MCF 10A (cell line): ENCODE data around the gene GMDS. TPM values are rescaled to one million over a fixed set of nuclear protein-coding genes. Genes with fewer than 3 reads are reported as not detected.

Source experiments
- BruUV-seq: library from RNA; stranded (reverse); fragments of 400-500 nt; replicated peaks from 2 replicates; lab custom pipeline; 2021; lab: Mats Ljungman, UMichigan
- CTCF ChIA-PET: fragments of 300-600 bp; sonication (Branson Sonifier 250); formaldehyde crosslinking; extraction: SDS; loops from one replicate; lab custom pipeline; 2021; ENCODE audit warnings: antibody characterized with exemption, inconsistent platforms; lab: Yijun Ruan, JAX
- POLR2A ChIA-PET: fragments of 300-600, 350-650 bp; sonication (Branson Sonifier 250); formaldehyde crosslinking; extraction: SDS; loops from one replicate; lab custom pipeline; 2020; ENCODE audit warnings: antibody characterized with exemption, inconsistent platforms; lab: Yijun Ruan, JAX
- DNase-seq: peaks from one replicate; pipeline ENCODE4 v3.0.0-alpha.2; 2018; ENCODE audit not compliant: unreplicated experiment
- H3K27ac Mint-ChIP-seq: one replicate; pipeline ENCODE4 v1.8.0; 2022; ENCODE audit warnings: mild to moderate bottlenecking, low read depth, mixed read lengths; ENCODE audit not compliant: unreplicated experiment
- H3K27me3 Mint-ChIP-seq: one replicate; pipeline ENCODE4 v1.8.0; 2022; ENCODE audit warnings: mixed read lengths; ENCODE audit not compliant: insufficient read depth, unreplicated experiment
- H3K36me3 Mint-ChIP-seq: one replicate; pipeline ENCODE4 v1.8.0; 2022; ENCODE audit warnings: mild to moderate bottlenecking, moderate library complexity, mixed read lengths; ENCODE audit not compliant: insufficient read depth, unreplicated experiment
- H3K4me1 Mint-ChIP-seq: one replicate; pipeline ENCODE4 v1.8.0; 2022; ENCODE audit warnings: mixed read lengths; ENCODE audit not compliant: insufficient read depth, unreplicated experiment
- H3K4me3 Mint-ChIP-seq: one replicate; pipeline ENCODE4 v1.8.0; 2022; ENCODE audit warnings: mild to moderate bottlenecking, moderate library complexity, mixed read lengths; ENCODE audit not compliant: unreplicated experiment
- H3K9me3 Mint-ChIP-seq: one replicate; pipeline ENCODE4 v1.8.0; 2022; ENCODE audit warnings: mixed read lengths; ENCODE audit not compliant: unreplicated experiment
- intact Hi-C: fragments of 100-400 bp; cut with micrococcal nuclease; formaldehyde crosslinking; loops from 2 replicates; pipeline ENCODE4 v1.14.1; 2022
- total RNA-seq: library from RNA; stranded (reverse); gene quantifications from 2 replicates; pipeline ENCODE4 v1.2.3, GENCODE V29; 2022
- TF ChIP-seq, protein P1 (sequence below): fragments of 200-600 bp; IDR thresholded peaks from one replicate; pipeline ENCODE4 v1.8.0; 2022; ENCODE audit warnings: antibody characterized with exemption, mild to moderate bottlenecking; ENCODE audit not compliant: unreplicated experiment

The GMDS gene
- total RNA-seq, 1 experiment from 2014 or later = 24.9 TPM

DNA sequence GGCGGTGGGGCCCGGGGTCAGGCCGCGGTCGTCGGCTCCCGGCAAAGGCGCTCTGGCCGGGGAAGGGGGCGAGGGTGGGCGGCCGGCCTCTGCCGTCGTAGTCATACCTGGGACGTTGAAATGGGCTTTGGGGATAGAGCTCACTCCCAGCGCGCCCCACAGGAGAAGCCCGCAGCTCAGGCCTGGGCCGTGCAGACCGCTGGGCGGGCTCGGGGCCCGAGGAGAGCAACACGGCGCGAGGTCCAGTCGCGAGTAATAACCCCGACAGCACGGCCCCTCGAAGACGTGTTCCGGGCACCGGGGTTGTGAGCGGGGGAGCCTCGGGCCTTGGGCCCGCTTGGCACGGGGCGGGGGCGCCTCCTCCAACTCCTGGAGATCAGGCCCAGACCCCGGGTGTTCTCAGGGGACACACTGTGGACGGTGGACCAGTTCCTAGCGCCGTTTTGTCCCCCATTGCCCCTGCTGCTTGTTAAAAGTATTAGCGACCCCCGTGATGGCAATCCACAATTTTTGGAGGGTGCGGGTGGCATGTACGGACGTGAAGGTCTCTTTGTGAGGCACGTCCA lies 624.8 kb downstream of the GMDS start:
- ChIA-PET POLR2A (no interaction called here), CTCF (interaction anchor here (0.6 kb wide), 1 partner anchor 65 kb away, joined by 3 read pairs; no protein-coding TSS in a partner anchor)
- TF ChIP-seq, protein P1, sequence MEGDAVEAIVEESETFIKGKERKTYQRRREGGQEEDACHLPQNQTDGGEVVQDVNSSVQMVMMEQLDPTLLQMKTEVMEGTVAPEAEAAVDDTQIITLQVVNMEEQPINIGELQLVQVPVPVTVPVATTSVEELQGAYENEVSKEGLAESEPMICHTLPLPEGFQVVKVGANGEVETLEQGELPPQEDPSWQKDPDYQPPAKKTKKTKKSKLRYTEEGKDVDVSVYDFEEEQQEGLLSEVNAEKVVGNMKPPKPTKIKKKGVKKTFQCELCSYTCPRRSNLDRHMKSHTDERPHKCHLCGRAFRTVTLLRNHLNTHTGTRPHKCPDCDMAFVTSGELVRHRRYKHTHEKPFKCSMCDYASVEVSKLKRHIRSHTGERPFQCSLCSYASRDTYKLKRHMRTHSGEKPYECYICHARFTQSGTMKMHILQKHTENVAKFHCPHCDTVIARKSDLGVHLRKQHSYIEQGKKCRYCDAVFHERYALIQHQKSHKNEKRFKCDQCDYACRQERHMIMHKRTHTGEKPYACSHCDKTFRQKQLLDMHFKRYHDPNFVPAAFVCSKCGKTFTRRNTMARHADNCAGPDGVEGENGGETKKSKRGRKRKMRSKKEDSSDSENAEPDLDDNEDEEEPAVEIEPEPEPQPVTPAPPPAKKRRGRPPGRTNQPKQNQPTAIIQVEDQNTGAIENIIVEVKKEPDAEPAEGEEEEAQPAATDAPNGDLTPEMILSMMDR = no peak
- Mint-ChIP-seq H3K36me3 (no peaks in the 10 kb centered on the region), H3K27ac (no peak overlapping the region), H3K4me3 (no peak overlapping the region), H3K27me3 (no peaks in the 10 kb centered on the region), H3K4me1 (no peaks in the 10 kb centered on the region), H3K9me3 (no peaks in the 10 kb centered on the region)
- intact Hi-C loops = no loop called here
- no TSS peak for BruUV-seq
- DNase-seq = no peak

DNA sequence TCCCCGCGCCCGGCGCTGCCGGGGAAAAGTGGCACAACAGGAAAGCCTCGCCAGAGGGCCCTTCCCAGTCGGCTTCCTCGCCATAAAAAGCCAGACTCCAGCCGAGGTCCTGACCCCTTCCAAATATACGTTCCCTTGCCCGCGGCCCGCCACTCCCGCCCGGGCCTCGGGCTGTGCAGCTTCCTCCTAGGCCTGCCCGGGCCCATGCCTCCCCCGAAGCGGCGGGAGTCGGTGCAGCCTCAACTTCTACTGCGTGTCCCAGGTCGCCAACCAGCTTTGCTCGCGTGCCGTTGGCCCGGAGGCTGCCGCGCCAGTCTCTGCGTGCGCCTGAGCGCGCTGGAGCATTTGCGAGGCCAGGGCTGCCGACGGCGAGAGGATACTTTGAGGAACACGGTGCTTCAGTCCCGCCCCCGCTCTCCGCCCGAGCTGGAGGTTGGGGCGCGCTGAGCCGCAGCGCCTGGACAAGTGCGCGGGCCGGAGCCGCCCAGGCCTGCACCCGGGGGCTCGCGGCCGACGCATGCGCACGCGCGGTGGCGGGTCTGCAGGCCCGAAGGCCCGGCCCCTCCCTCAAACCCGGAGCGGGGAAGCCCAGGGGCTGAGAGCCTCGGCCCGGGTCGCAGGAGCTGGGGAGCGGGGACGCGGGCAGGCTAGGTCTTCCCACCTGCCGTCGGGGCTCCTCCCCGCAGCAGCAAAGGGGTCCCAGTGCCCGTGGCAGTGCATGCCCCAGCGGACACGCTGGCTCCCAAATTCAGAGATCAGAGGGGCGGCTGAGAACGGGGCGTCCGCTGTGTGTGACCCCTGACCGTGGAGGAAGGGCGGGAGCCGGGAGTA lies 625.5 kb downstream of the GMDS start:
- Mint-ChIP-seq H3K4me1 (no peaks in the 10 kb centered on the region), H3K9me3 (no peaks in the 10 kb centered on the region), H3K4me3 (no peak overlapping the region), H3K27ac (no peak overlapping the region), H3K36me3 (no peaks in the 10 kb centered on the region), H3K27me3 (no peaks in the 10 kb centered on the region)
- TF ChIP-seq, protein P1 = no peak
- intact Hi-C loops = no loop called here
- no peak for DNase-seq
- BruUV-seq = no TSS peak
- CTCF ChIA-PET = interaction anchor here (0.6 kb wide), 1 partner anchor 66 kb away, joined by 3 read pairs; no protein-coding TSS in a partner anchor
- POLR2A ChIA-PET = no interaction called here

DNA sequence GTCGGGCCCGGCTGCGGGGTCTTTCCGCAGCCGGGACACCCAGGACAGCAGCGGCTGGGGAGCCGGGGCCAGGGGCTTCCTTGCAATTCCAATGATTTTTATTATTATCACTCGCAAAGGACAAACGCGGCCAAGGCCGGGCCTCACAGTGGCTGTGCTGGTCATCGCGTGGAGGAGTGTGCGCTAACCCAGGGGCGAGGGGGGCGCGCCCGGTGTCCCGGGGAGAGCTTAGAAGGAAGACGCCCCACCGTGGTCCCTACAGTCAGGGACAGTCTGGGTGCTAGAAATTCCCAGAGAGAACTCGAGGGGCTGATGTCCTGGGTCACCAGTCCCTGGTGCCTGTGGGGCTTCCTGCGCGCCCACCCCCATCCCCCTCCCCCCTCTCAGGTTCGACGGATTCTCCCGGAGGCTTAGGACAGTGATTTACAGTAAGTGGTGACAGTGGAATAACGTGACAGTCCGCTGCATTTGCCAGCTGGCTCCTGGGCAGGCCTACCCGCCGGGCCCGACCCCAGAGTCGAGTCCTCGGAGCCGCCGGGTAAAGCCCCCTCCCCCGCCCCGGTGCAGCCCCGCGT lies 626.2 kb downstream of the GMDS start:
- Mint-ChIP-seq H3K4me3 (no peak overlapping the region), H3K27me3 (no peaks in the 10 kb centered on the region), H3K4me1 (no peaks in the 10 kb centered on the region), H3K9me3 (no peaks in the 10 kb centered on the region), H3K27ac (no peak overlapping the region), H3K36me3 (no peaks in the 10 kb centered on the region)
- CTCF ChIA-PET = interaction anchor here (0.6 kb wide), 1 partner anchor 1016 kb away, joined by 4 read pairs; no protein-coding TSS in a partner anchor
- TF ChIP-seq, protein P1 = no peak
- BruUV-seq = no TSS peak
- POLR2A ChIA-PET = no interaction called here
- intact Hi-C loops = no loop called here
- no peak for DNase-seq
